GM10266 (cell line): Measurements from ENCODE around the gene SLC25A5.
A peak's percentile ranks its signal among the peaks of the same experiment; 100 is the strongest.
"Not testable (repeated sequence)": the region's sequence is repeated elsewhere in the genome, so short reads cannot be mapped to it uniquely, and the experiment has no call there.

Source experiments
- DNase-seq: peaks from one replicate; pipeline ENCODE4 v3.0.0; 2012; ENCODE audit errors: extremely low spot score
- CTCF ChIP-seq: IDR thresholded peaks from 2 replicates; pipeline ENCODE4 v1.5.1; 2012; ENCODE audit warnings: mild to moderate bottlenecking, low read depth; ENCODE audit not compliant: control insufficient read depth, insufficient read depth; ENCODE audit errors: missing control alignments

The SLC25A5 gene

GRCh38 chrX:119482481-119483480, 14.5 kb downstream of the SLC25A5 start:
- TF ChIP-seq CTCF: peak; percentile 82
- DNase-seq: peak; percentile 66

GRCh38 chrX:119486745-119487144, 18.5 kb downstream of the SLC25A5 start:
- no peak for DNase-seq
- TF ChIP-seq CTCF: no peak

GRCh38 chrX:119487766-119488165, 19.5 kb downstream of the SLC25A5 start:
- DNase-seq: not testable (repeated sequence)

- DNase-seq: peak; percentile 39
- TF ChIP-seq CTCF: peak; percentile 48
Measured at GRCh38 chrX:119488749-119489148, 20.5 kb downstream of the SLC25A5 start.

- DNase-seq: no peak
- no peak for TF ChIP-seq CTCF
Measured at GRCh38 chrX:119489212-119490074, 21.2 kb downstream of the SLC25A5 start.

GRCh38 chrX:119492463-119492862, 24.2 kb downstream of the SLC25A5 start:
- no peak for DNase-seq
- no peak for TF ChIP-seq CTCF

GRCh38 chrX:119493851-119494495, 25.7 kb downstream of the SLC25A5 start:
- DNase-seq: not testable (repeated sequence)
